SK-N-MC (cell line): ENCODE results near the gene FAM98B.

Experiments used
- EZH2 ChIP-seq: fragments of 200-600 bp; sonication (generic); IDR thresholded peaks from one replicate; pipeline ENCODE4 v1.6.1; 2017; ENCODE audit warnings: antibody characterized with exemption
- POLR2AphosphoS5 ChIP-seq: IDR thresholded peaks from 2 replicates; pipeline ENCODE4 v1.6.1; 2012; ENCODE audit warnings: mild to moderate bottlenecking, low read depth, low read length, borderline replicate concordance

DNA sequence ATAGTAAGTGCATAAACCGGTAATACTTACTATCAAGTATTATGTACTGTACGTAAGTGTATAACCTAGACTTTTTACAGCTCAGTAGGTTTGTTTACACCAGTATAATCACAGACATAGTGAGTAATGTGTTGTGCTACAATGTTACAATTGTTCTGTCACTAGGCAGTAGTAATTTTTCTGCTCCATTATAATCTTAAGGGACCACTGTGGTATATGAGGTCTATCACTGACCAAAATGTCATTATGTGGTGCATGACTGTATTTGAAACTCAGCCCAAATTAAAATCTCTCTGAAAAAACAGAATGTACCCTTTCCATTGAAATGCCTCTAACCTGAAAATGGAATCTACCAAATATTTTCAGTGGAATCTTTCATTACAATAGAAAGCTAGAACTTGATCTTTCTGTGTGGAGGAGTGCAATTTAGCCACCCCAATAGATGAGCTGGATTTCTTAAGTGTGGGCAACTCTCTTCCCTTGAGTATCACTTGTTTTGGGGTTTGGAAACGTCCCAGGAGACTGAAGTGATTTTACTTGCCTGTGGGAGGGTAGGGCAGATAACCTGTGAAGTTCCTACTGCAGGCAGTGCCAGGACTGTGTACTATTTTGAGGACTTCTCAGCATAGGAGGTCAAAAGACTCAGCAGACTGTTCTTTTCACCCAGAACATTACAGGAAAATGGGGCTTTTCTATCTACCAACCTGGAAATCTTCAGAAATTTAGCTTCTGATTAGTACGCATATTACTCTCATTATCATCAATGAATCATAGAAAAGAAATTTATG, 50.9 kb downstream of the FAM98B start:
- TF ChIP-seq EZH2: no peak
- no peak for TF ChIP-seq POLR2AphosphoS5
